H9 (cell line): Measurements from ENCODE around the gene ERC2. TPM values are rescaled to one million over a fixed set of nuclear protein-coding genes. Genes with fewer than 3 reads are reported as not detected.

Experiments used
- DNase-seq: peaks from one replicate; pipeline ENCODE4 v3.0.0-alpha.2; 2017
- H2AFZ ChIP-seq: one replicate; pipeline ENCODE4 v1.6.1; 2013; ENCODE audit warnings: mild to moderate bottlenecking, low read length, control low read depth, moderate library complexity
- H2AK5ac ChIP-seq: 2 replicates; pipeline ENCODE4 v1.6.1; 2013; ENCODE audit warnings: low read length, control low read depth, mixed read lengths; ENCODE audit not compliant: insufficient read length
- H2BK120ac ChIP-seq: one replicate; pipeline ENCODE4 v1.6.1; 2013; ENCODE audit warnings: low read depth, mild to moderate bottlenecking, low read length, control low read depth, inconsistent platforms; ENCODE audit not compliant: poor library complexity, severe bottlenecking
- H2BK12ac ChIP-seq: 2 replicates; pipeline ENCODE4 v1.6.1; 2013; ENCODE audit warnings: low read length, control low read depth, mixed read lengths, low read depth; ENCODE audit not compliant: insufficient read length
- H2BK15ac ChIP-seq: 2 replicates; pipeline ENCODE4 v1.6.1; 2013; ENCODE audit warnings: low read depth, low read length, control low read depth
- H2BK20ac ChIP-seq: one replicate; pipeline ENCODE4 v1.6.1; 2013; ENCODE audit warnings: low read depth, mild to moderate bottlenecking, low read length, control low read depth, inconsistent platforms; ENCODE audit not compliant: poor library complexity, severe bottlenecking
- H2BK5ac ChIP-seq: 2 replicates; pipeline ENCODE4 v1.6.1; 2013; ENCODE audit warnings: low read length, control low read depth, mixed read lengths; ENCODE audit not compliant: insufficient read length
- H3K14ac ChIP-seq: 2 replicates; pipeline ENCODE4 v1.6.1; 2013; ENCODE audit warnings: low read length, control low read depth; ENCODE audit not compliant: insufficient read depth
- H3K18ac ChIP-seq: 2 replicates; pipeline ENCODE4 v1.6.1; 2013; ENCODE audit warnings: low read depth, mild to moderate bottlenecking, mixed read lengths, low read length, control low read depth; ENCODE audit not compliant: insufficient read length
- H3K23ac ChIP-seq: 2 replicates; pipeline ENCODE4 v1.6.1; 2013; ENCODE audit warnings: low read length, control low read depth, mixed read lengths, low read depth; ENCODE audit not compliant: insufficient read length
- H3K23me2 ChIP-seq: 2 replicates; pipeline ENCODE4 v1.6.1; 2013; ENCODE audit warnings: low read depth, mild to moderate bottlenecking, mixed read lengths, low read length, control low read depth; ENCODE audit not compliant: insufficient read length, poor library complexity, severe bottlenecking
- H3K27ac ChIP-seq: 2 replicates; pipeline ENCODE4 v1.5.1; 2013; ENCODE audit warnings: low read length, control low read depth, mixed read lengths, low read depth; ENCODE audit not compliant: insufficient read length
- H3K27me3 ChIP-seq: 2 replicates; pipeline ENCODE4 v1.6.1; 2013; ENCODE audit warnings: low read length, control low read depth, inconsistent platforms; ENCODE audit not compliant: insufficient read depth
- H3K4ac ChIP-seq: 2 replicates; pipeline ENCODE4 v1.6.1; 2013; ENCODE audit warnings: low read depth, mild to moderate bottlenecking, control low read depth, inconsistent platforms, low read length, moderate library complexity
- H3K4me1 ChIP-seq: 2 replicates; pipeline ENCODE4 v1.6.1; 2013; ENCODE audit warnings: low read length, control low read depth, inconsistent platforms; ENCODE audit not compliant: insufficient read depth
- H3K4me2 ChIP-seq: 2 replicates; pipeline ENCODE4 v1.6.1; 2013; ENCODE audit warnings: low read length, control low read depth, mixed read lengths; ENCODE audit not compliant: insufficient read length, insufficient read depth
- H3K56ac ChIP-seq: 2 replicates; pipeline ENCODE4 v1.6.1; 2013; ENCODE audit warnings: low read depth, mild to moderate bottlenecking, mixed read lengths, low read length, control low read depth; ENCODE audit not compliant: insufficient read length
- H3K79me1 ChIP-seq: 2 replicates; pipeline ENCODE4 v1.6.1; 2013; ENCODE audit warnings: low read depth, mild to moderate bottlenecking, moderate library complexity, low read length, control low read depth, inconsistent platforms; ENCODE audit not compliant: insufficient read depth, poor library complexity, severe bottlenecking
- H3K79me2 ChIP-seq: 2 replicates; pipeline ENCODE4 v1.6.1; 2013; ENCODE audit warnings: low read length, control low read depth, inconsistent platforms; ENCODE audit not compliant: insufficient read depth
- H3K9ac ChIP-seq: 2 replicates; pipeline ENCODE4 v1.6.1; 2013; ENCODE audit warnings: low read length, control low read depth, mixed read lengths; ENCODE audit not compliant: insufficient read length; ENCODE audit errors: extremely low read depth
- H3K9me3 ChIP-seq: one replicate; pipeline ENCODE4 v1.6.1; 2013; ENCODE audit warnings: low read depth, low read length, inconsistent platforms; ENCODE audit not compliant: control insufficient read depth
- H3T11ph ChIP-seq: one replicate; pipeline ENCODE4 v1.6.1; 2013; ENCODE audit warnings: mild to moderate bottlenecking, low read length, control low read depth, inconsistent platforms
- H4K20me1 ChIP-seq: one replicate; pipeline ENCODE4 v1.6.1; 2013; ENCODE audit not compliant: control insufficient read depth, insufficient read length, insufficient read depth
- H4K5ac ChIP-seq: 2 replicates; pipeline ENCODE4 v1.6.1; 2013; ENCODE audit warnings: low read depth, mild to moderate bottlenecking, mixed read lengths, low read length, control low read depth; ENCODE audit not compliant: insufficient read length
- H4K8ac ChIP-seq: replicated peaks from 2 replicates; pipeline ENCODE4 v1.6.1; 2013; ENCODE audit warnings: low read length, control low read depth, mixed read lengths, low read depth; ENCODE audit not compliant: insufficient read length
- H4K91ac ChIP-seq: 2 replicates; pipeline ENCODE4 v1.6.1; 2013; ENCODE audit warnings: low read depth, mild to moderate bottlenecking, moderate library complexity, mixed read lengths, low read length, control low read depth; ENCODE audit not compliant: insufficient read length
- H3K27ac Mint-ChIP-seq, 3 experiments: 2 replicates in 2 of 3; 3 replicates in 1 of 3; pipeline ENCODE4 v1.8.0; 2020 to 2021; ENCODE audit warnings: mixed read lengths in 3 of 3, mild to moderate bottlenecking in 1 of 3, moderate library complexity in 1 of 3
- H3K27me3 Mint-ChIP-seq: 2 replicates; pipeline ENCODE4 v1.8.0; 2021; ENCODE audit warnings: low read depth, mild to moderate bottlenecking, moderate library complexity, mixed read lengths
- H3K36me3 Mint-ChIP-seq, 3 experiments: 2 replicates in 2 of 3; 3 replicates in 1 of 3; pipeline ENCODE4 v1.8.0; 2020 to 2021; ENCODE audit warnings: low read depth in 3 of 3, mixed read lengths in 3 of 3; ENCODE audit not compliant: insufficient read depth in 1 of 3
- H3K4me1 Mint-ChIP-seq, 2 experiments: 2 replicates each; pipeline ENCODE4 v1.8.0; 2020; ENCODE audit warnings: mixed read lengths in 2 of 2
- H3K4me3 Mint-ChIP-seq, 2 experiments: 2 replicates in 1 of 2; 3 replicates in 1 of 2; pipeline ENCODE4 v1.8.0; 2020 to 2021; ENCODE audit warnings: mild to moderate bottlenecking in 2 of 2, mixed read lengths in 2 of 2, moderate library complexity in 1 of 2
- H3K9me3 Mint-ChIP-seq, 2 experiments: 2 replicates in 1 of 2; 3 replicates in 1 of 2; pipeline ENCODE4 v1.8.0; 2020; ENCODE audit warnings: mild to moderate bottlenecking in 2 of 2, mixed read lengths in 2 of 2, moderate library complexity in 1 of 2
- WGBS: extraction: QIAGEN DNeasy Blood & Tissue Kit; methylation state at CpG from one replicate; pipeline ENCODE4 v1.1.7; 2013; ENCODE audit warnings: missing lambda C conversion rate, low lambda C conversion rate, mixed read lengths; ENCODE audit not compliant: insufficient read length; ENCODE audit errors: extremely low coverage; 5-methylcytosine and 5-hydroxymethylcytosine counted together
- total RNA-seq: library from RNA; stranded (reverse); gene quantifications from 2 replicates; pipeline ENCODE4 v1.2.1, GENCODE V29; 2021
- TF ChIP-seq, protein P1 (sequence below): fragments of 200-600 bp; sonication (generic); conservative IDR thresholded peaks from 3 replicates; pipeline ENCODE4 v1.8.0; 2021; ENCODE audit warnings: antibody characterized with exemption, mild to moderate bottlenecking

ERC2 gene
- total RNA-seq, 1 experiment from 2014 or later, result 15.4 TPM

DNA sequence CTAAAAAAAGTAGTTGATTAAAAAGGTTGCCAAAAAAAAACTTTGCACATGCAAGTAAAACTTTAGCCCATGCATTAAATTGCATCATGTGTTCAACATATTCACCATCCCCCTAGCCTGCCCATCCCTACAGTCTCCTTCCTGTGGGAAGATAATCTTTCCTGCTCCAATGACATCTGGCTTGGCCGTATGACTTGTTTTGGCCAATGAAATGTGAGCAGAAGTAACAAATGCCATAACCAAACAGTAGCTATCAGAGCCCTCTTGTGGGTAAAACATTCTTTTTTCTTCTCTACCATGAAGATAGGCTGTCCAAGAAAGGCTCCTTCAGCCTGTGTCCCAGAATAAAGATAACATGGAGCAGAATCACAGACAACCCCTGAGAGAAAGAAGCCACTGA is 15.3 kb downstream of the ERC2 start:
- Histone ChIP-seq H3K4me1 (no peaks in the 10 kb centered on the region), H3K27ac (no peak overlapping the region), H3K56ac (no peak overlapping the region), H3K14ac (no peak overlapping the region), H3K23ac (no peak overlapping the region), H4K91ac (no peak overlapping the region), H3K79me1 (peaks cover 3% of the 10 kb centered on the region), H2AK5ac (no peak overlapping the region), H2BK15ac (no peak overlapping the region), H3K9ac (no peak overlapping the region), H2BK20ac (no peak overlapping the region), H3K27me3 (no peaks in the 10 kb centered on the region), H3K18ac (no peak overlapping the region), H2BK120ac (no peak overlapping the region), H4K5ac (no peak overlapping the region), H2AFZ (no peak overlapping the region), H3K79me2 (no peaks in the 10 kb centered on the region; the same call in 1 of the 2 replicates), H2BK5ac (no peak overlapping the region), H3K4me2 (no peak overlapping the region), H2BK12ac (no peak overlapping the region), H4K8ac (no peak overlapping the region), H3K9me3 (no peaks in the 10 kb centered on the region), H3T11ph (no peak overlapping the region), H3K23me2 (no peaks in the 10 kb centered on the region), H3K4ac (no peak overlapping the region), H4K20me1 (no peaks in the 10 kb centered on the region)
- DNase-seq, result no peak
- no peaks in the 10 kb centered on the region for H3K36me3 Mint-ChIP-seq
- H3K4me1 Mint-ChIP-seq, result peaks cover 11 to 14% of the 10 kb centered on the region in 2 experiments
- H3K27me3 Mint-ChIP-seq, result no peaks in the 10 kb centered on the region
- no peaks in the 10 kb centered on the region for H3K9me3 Mint-ChIP-seq
- TF ChIP-seq, protein P1, sequence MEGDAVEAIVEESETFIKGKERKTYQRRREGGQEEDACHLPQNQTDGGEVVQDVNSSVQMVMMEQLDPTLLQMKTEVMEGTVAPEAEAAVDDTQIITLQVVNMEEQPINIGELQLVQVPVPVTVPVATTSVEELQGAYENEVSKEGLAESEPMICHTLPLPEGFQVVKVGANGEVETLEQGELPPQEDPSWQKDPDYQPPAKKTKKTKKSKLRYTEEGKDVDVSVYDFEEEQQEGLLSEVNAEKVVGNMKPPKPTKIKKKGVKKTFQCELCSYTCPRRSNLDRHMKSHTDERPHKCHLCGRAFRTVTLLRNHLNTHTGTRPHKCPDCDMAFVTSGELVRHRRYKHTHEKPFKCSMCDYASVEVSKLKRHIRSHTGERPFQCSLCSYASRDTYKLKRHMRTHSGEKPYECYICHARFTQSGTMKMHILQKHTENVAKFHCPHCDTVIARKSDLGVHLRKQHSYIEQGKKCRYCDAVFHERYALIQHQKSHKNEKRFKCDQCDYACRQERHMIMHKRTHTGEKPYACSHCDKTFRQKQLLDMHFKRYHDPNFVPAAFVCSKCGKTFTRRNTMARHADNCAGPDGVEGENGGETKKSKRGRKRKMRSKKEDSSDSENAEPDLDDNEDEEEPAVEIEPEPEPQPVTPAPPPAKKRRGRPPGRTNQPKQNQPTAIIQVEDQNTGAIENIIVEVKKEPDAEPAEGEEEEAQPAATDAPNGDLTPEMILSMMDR, result no peak
- H3K27ac Mint-ChIP-seq, result no peak overlapping the region
- H3K4me3 Mint-ChIP-seq, result no peak overlapping the region
- WGBS, result no CpG with 5 or more reads among the region's 1 CpG
